ENCODE data around the gene IFT20. TPM values are rescaled to one million over a fixed set of nuclear protein-coding genes. Genes with fewer than 3 reads are reported as not detected.
A peak's percentile ranks its signal among the peaks of the same experiment; 100 is the strongest.

The IFT20 gene
- polyA plus RNA-seq, 1 donor (not counting 4 experiments of a cell fraction or from before 2014, with no cell fraction given) = 28.7 TPM

GRCh38 chr17:28320215-28321061 is 14.8 kb downstream of the IFT20 start:
- Histone ChIP-seq H3K79me2 (ENCODE audit: control insufficient read depth, insufficient read depth, low read length) (peaks cover 46% of the 10 kb centered on the region), H3K27ac (ENCODE audit: control insufficient read depth, insufficient read depth, low read length) (peak overlapping the region; percentile 68), H4K20me1 (ENCODE audit: control insufficient read depth, extremely low read depth, insufficient read depth, low read length) (no peaks in the 10 kb centered on the region), H3K9me1 (ENCODE audit: control insufficient read depth, extremely low read depth, insufficient read depth, low read length) (no peaks in the 10 kb centered on the region), H3K4me1 (ENCODE audit: control insufficient read depth, extremely low read depth, insufficient read depth, low read length) (peaks cover 22% of the 10 kb centered on the region), H2AFZ (ENCODE audit: control insufficient read depth, low read length) (no peak overlapping the region), H3K27me3 (ENCODE audit: control insufficient read depth, extremely low read depth, insufficient read depth, low read length) (no peaks in the 10 kb centered on the region), H3K9ac (ENCODE audit: control insufficient read depth, extremely low read depth, insufficient read depth, low read length) (peak overlapping the region; percentile 82), H3K4me3 (ENCODE audit: control insufficient read depth in 2 of 3, extremely low read depth in 1 of 3, insufficient read depth in 2 of 3, low read depth in 1 of 3, low read length in 3 of 3) (peak overlapping the region; percentile 61 to 95 (median 92)), H3K36me3 (ENCODE audit: control insufficient read depth in 2 of 2, extremely low read depth in 1 of 2, insufficient read depth in 2 of 2, low read length in 2 of 2) (peaks cover 0 to 2% of the 10 kb centered on the region in 2 experiments), H3K9me3 (ENCODE audit: control insufficient read depth, low read depth, low read length) (no peaks in the 10 kb centered on the region), H3K4me2 (ENCODE audit: control insufficient read depth, extremely low read depth, insufficient read depth, low read depth, low read length) (peak overlapping the region; percentile 97)
- dilution Hi-C loops (cut with MboI; ENCODE audit: extremely low pct_ligation_motif_present, low sequenced_read_pairs) = no loop called here
- no peak for DNase-seq (ENCODE audit: low read depth, low spot score)
- FAIRE-seq = no peak
- TF ChIP-seq CTCF (optimal IDR thresholded peaks at IDR 0.05 in 1 of 3, IDR thresholded peaks at IDR 0.05 in 1 of 3, conservative IDR thresholded peaks at IDR 0.05 in 1 of 3; ENCODE audit: extremely low read depth in 1 of 3, insufficient read depth in 2 of 3, low read length in 3 of 3) (no peak), EZH2 (IDR thresholded peaks at IDR 0.05; ENCODE audit: low read length) (no peak)

DNA sequence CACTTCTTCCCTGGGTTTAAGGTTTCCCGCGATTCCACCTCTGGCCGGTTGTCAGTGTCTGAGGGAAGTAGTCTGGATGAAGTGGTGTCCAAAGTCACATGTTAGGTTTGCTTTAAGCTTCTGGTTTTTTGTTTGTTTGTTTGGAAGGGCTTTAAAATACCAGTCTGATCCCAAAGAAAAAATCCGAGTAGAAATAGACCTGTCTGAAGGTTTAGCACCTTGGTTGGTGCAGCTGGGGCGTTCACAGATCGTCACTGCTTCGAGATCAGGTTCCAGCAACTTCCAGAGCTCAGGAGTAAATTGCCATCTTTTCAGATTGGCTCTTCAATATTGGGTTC is 15.7 kb downstream of the IFT20 start:
- H3K79me2 ChIP-seq (ENCODE audit: control insufficient read depth, insufficient read depth, low read length) = peaks cover 45% of the 10 kb centered on the region

More for the DNA sequence above, 15.7 kb downstream of the IFT20 start:
- H3K4me2 ChIP-seq (ENCODE audit: control insufficient read depth, extremely low read depth, insufficient read depth, low read depth, low read length) = peak overlapping the region; percentile 97
- peaks cover 22% of the 10 kb centered on the region for H3K4me1 ChIP-seq (ENCODE audit: control insufficient read depth, extremely low read depth, insufficient read depth, low read length)
- no peaks in the 10 kb centered on the region for H3K36me3 ChIP-seq (ENCODE audit: control insufficient read depth in 2 of 2, extremely low read depth in 1 of 2, insufficient read depth in 2 of 2, low read length in 2 of 2)
- no peak for DNase-seq (ENCODE audit: low read depth, low spot score)
- H3K27me3 ChIP-seq (ENCODE audit: control insufficient read depth, extremely low read depth, insufficient read depth, low read length) = no peaks in the 10 kb centered on the region
- peak overlapping the region; percentile 61 to 95 (median 92) for H3K4me3 ChIP-seq (ENCODE audit: control insufficient read depth in 2 of 3, extremely low read depth in 1 of 3, insufficient read depth in 2 of 3, low read depth in 1 of 3, low read length in 3 of 3)
- H2AFZ ChIP-seq (ENCODE audit: control insufficient read depth, low read length) = peak overlapping the region; percentile 97
- no peak for FAIRE-seq
- peak overlapping the region; percentile 82 for H3K9ac ChIP-seq (ENCODE audit: control insufficient read depth, extremely low read depth, insufficient read depth, low read length)
- dilution Hi-C loops (cut with MboI; ENCODE audit: extremely low pct_ligation_motif_present, low sequenced_read_pairs) = no loop called here
- peak overlapping the region; percentile 68 for H3K27ac ChIP-seq (ENCODE audit: control insufficient read depth, insufficient read depth, low read length)
- no peaks in the 10 kb centered on the region for H3K9me3 ChIP-seq (ENCODE audit: control insufficient read depth, low read depth, low read length)
- TF ChIP-seq EZH2 (IDR thresholded peaks at IDR 0.05; ENCODE audit: low read length) (no peak), CTCF (optimal IDR thresholded peaks at IDR 0.05 in 1 of 3, IDR thresholded peaks at IDR 0.05 in 1 of 3, conservative IDR thresholded peaks at IDR 0.05 in 1 of 3; ENCODE audit: extremely low read depth in 1 of 3, insufficient read depth in 2 of 3, low read length in 3 of 3) (peak in 1 of 3 experiments; percentile 2)
- no peaks in the 10 kb centered on the region for H4K20me1 ChIP-seq (ENCODE audit: control insufficient read depth, extremely low read depth, insufficient read depth, low read length)
- no peaks in the 10 kb centered on the region for H3K9me1 ChIP-seq (ENCODE audit: control insufficient read depth, extremely low read depth, insufficient read depth, low read length)

Measured in keratinocyte (primary cell).